ENCODE measurements around the gene CXCL9. TPM values are rescaled to one million over a fixed set of nuclear protein-coding genes. Genes with fewer than 3 reads are reported as not detected.
"Not testable (repeated sequence)": the region's sequence is repeated elsewhere in the genome, so short reads cannot be mapped to it uniquely, and the experiment has no call there.

Gene CXCL9
- total RNA-seq, 1 experiment from 2014 or later = not detected

GRCh38 chr4:75963558-75963957 is 43.8 kb downstream of the CXCL9 start:
- intact Hi-C loops (cut with micrococcal nuclease; ENCODE audit: unreplicated experiment) = no loop called here
- H3K36me3 ChIP-seq (ENCODE audit: control insufficient read depth, insufficient read depth, low read length) = peaks cover 23% of the 10 kb centered on the region

GRCh38 chr4:75962072-75962471 is 45.2 kb downstream of the CXCL9 start:
- CTCF ChIA-PET; H3K4me1 ChIP-seq (ENCODE audit: control insufficient read depth, insufficient read depth, low read length); intact Hi-C loops (cut with micrococcal nuclease; ENCODE audit: unreplicated experiment); H3K27ac ChIP-seq (ENCODE audit: low read length); in situ Hi-C loops (cut with HindIII; ENCODE audit: low pct_unique_long_range_greater_than_20kb, low sequenced_read_pairs); DNase-seq (ENCODE audit: low read depth, low spot score); ATAC-seq; H3K4me3 ChIP-seq (ENCODE audit: low read depth in 2 of 2, low read length in 2 of 2); H3K27me3 ChIP-seq (ENCODE audit: control insufficient read depth, insufficient read depth, low read length); H3K9me3 ChIP-seq (ENCODE audit: control insufficient read depth, insufficient read depth, low read depth, low read length); POLR2A ChIA-PET: not testable (repeated sequence)
- BruUV-seq (replicated peaks) = TSS peak; percentile 31
- peaks cover 26% of the 10 kb centered on the region for H3K36me3 ChIP-seq (ENCODE audit: control insufficient read depth, insufficient read depth, low read length)

More at GRCh38 chr4:75963558-75963957, 43.8 kb downstream of the CXCL9 start:
- no peak for DNase-seq (ENCODE audit: low read depth, low spot score)
- POLR2A ChIA-PET = no interaction called here
- no peaks in the 10 kb centered on the region for H3K9me3 ChIP-seq (ENCODE audit: control insufficient read depth, insufficient read depth, low read depth, low read length)
- CTCF ChIA-PET = no interaction called here
- no peaks in the 10 kb centered on the region for H3K4me1 ChIP-seq (ENCODE audit: control insufficient read depth, insufficient read depth, low read length)
- BruUV-seq (replicated peaks) = no TSS peak
- TF ChIP-seq SIN3A (IDR thresholded peaks at IDR 0.05; ENCODE audit: borderline replicate concordance, insufficient read depth, low read depth, low read length) (no peak), POLR2AphosphoS5 (IDR thresholded peaks at IDR 0.05; ENCODE audit: low read depth, low read length) (no peak), REST (IDR thresholded peaks at IDR 0.05; ENCODE audit: insufficient read depth in 1 of 2, low read depth in 2 of 2, low read length in 1 of 2) (no peak), TCF7L2 (IDR thresholded peaks at IDR 0.05; ENCODE audit: low read depth, low read length) (no peak), CTCF (IDR thresholded peaks at IDR 0.05) (no peak)
- no peak for ATAC-seq
- no peaks in the 10 kb centered on the region for H3K27me3 ChIP-seq (ENCODE audit: control insufficient read depth, insufficient read depth, low read length)
- H3K27ac ChIP-seq (ENCODE audit: low read length) = no peak overlapping the region
- H3K4me3 ChIP-seq (ENCODE audit: low read depth in 2 of 2, low read length in 2 of 2) = no peak overlapping the region
- in situ Hi-C loops (cut with HindIII; ENCODE audit: low pct_unique_long_range_greater_than_20kb, low sequenced_read_pairs) = no loop called here

- POLR2A ChIA-PET; H3K27ac ChIP-seq (ENCODE audit: low read length); H3K4me3 ChIP-seq (ENCODE audit: low read depth in 2 of 2, low read length in 2 of 2); H3K4me1 ChIP-seq (ENCODE audit: control insufficient read depth, insufficient read depth, low read length); in situ Hi-C loops (cut with HindIII; ENCODE audit: low pct_unique_long_range_greater_than_20kb, low sequenced_read_pairs); H3K9me3 ChIP-seq (ENCODE audit: control insufficient read depth, insufficient read depth, low read depth, low read length); CTCF ChIA-PET; H3K27me3 ChIP-seq (ENCODE audit: control insufficient read depth, insufficient read depth, low read length); ATAC-seq; BruUV-seq (replicated peaks); intact Hi-C loops (cut with micrococcal nuclease; ENCODE audit: unreplicated experiment); DNase-seq (ENCODE audit: low read depth, low spot score): not testable (repeated sequence)
- H3K36me3 ChIP-seq (ENCODE audit: control insufficient read depth, insufficient read depth, low read length) = peaks cover 18% of the 10 kb centered on the region
These were observed 48.8 kb downstream of the CXCL9 start for GRCh38 chr4:75958546-75958945.

- H3K9me3 ChIP-seq (ENCODE audit: control insufficient read depth, insufficient read depth, low read depth, low read length); H3K4me1 ChIP-seq (ENCODE audit: control insufficient read depth, insufficient read depth, low read length); H3K4me3 ChIP-seq (ENCODE audit: low read depth in 2 of 2, low read length in 2 of 2); DNase-seq (ENCODE audit: low read depth, low spot score); intact Hi-C loops (cut with micrococcal nuclease; ENCODE audit: unreplicated experiment); CTCF ChIA-PET; H3K27me3 ChIP-seq (ENCODE audit: control insufficient read depth, insufficient read depth, low read length); ATAC-seq; POLR2A ChIA-PET; BruUV-seq (replicated peaks); H3K27ac ChIP-seq (ENCODE audit: low read length); in situ Hi-C loops (cut with HindIII; ENCODE audit: low pct_unique_long_range_greater_than_20kb, low sequenced_read_pairs): not testable (repeated sequence)
- H3K36me3 ChIP-seq (ENCODE audit: control insufficient read depth, insufficient read depth, low read length) = peaks cover 33% of the 10 kb centered on the region
These were observed 52.5 kb downstream of the CXCL9 start for GRCh38 chr4:75954811-75955210.
